Cerebellar cortex (tissue), 1 donor: Measurements from ENCODE around the gene D2HGDH.
"Not testable (repeated sequence)": the region's sequence is repeated elsewhere in the genome, so short reads cannot be mapped to it uniquely, and the experiment has no call there.

Experiments used
- DNase-seq: peaks from one replicate; pipeline ENCODE4 v3.0.0-alpha.2; 2015; ENCODE audit warnings: low spot score

Gene D2HGDH

GRCh38 chr2:241794250-241794823 lies 59.9 kb downstream of the D2HGDH start:
- no peak for DNase-seq

GRCh38 chr2:241795021-241795999 lies 60.9 kb downstream of the D2HGDH start:
- DNase-seq, result no peak

GRCh38 chr2:241796209-241796608 lies 61.8 kb downstream of the D2HGDH start:
- no peak for DNase-seq

- DNase-seq, result no peak
Measured at GRCh38 chr2:241796610-241797138, 62.2 kb downstream of the D2HGDH start.

- DNase-seq, result peak; percentile 27
Measured at GRCh38 chr2:241797441-241798080, 63.1 kb downstream of the D2HGDH start.

GRCh38 chr2:241798081-241798630 lies 63.7 kb downstream of the D2HGDH start:
- peak; percentile 61 for DNase-seq

GRCh38 chr2:241798631-241799521 lies 64.4 kb downstream of the D2HGDH start:
- DNase-seq, result no peak

- DNase-seq, result no peak
Measured at GRCh38 chr2:241799522-241800197, 65.2 kb downstream of the D2HGDH start.

- DNase-seq, result not testable (repeated sequence)
Measured at GRCh38 chr2:241800198-241800903, 65.9 kb downstream of the D2HGDH start.

- DNase-seq, result no peak
Measured at GRCh38 chr2:241801611-241802420, 67.4 kb downstream of the D2HGDH start.

- no peak for DNase-seq
Measured at GRCh38 chr2:241802421-241803318, 68.2 kb downstream of the D2HGDH start.

GRCh38 chr2:241803387-241804325 lies 69.2 kb downstream of the D2HGDH start:
- peak; percentile 57 for DNase-seq

- DNase-seq, result peak; percentile 22
Measured at GRCh38 chr2:241804326-241805229, 70.1 kb downstream of the D2HGDH start.

- DNase-seq, result not testable (repeated sequence)
Measured at GRCh38 chr2:241806217-241806616, 71.8 kb downstream of the D2HGDH start.

- DNase-seq, result no peak
Measured at GRCh38 chr2:241808051-241808720, 73.8 kb downstream of the D2HGDH start.
